ENCODE data around the gene PDCD1LG2.

Gene PDCD1LG2

GRCh38 chr9:5608298-5609225 is 98.2 kb downstream of the PDCD1LG2 start:
- DNase-seq (ENCODE audit: low read depth, low spot score), result no peak

GRCh38 chr9:5609226-5609596 is 98.9 kb downstream of the PDCD1LG2 start:
- DNase-seq (ENCODE audit: low read depth, low spot score), result no peak

GRCh38 chr9:5610491-5610890 is 100.2 kb downstream of the PDCD1LG2 start:
- no peak for DNase-seq (ENCODE audit: low read depth, low spot score)

DNA sequence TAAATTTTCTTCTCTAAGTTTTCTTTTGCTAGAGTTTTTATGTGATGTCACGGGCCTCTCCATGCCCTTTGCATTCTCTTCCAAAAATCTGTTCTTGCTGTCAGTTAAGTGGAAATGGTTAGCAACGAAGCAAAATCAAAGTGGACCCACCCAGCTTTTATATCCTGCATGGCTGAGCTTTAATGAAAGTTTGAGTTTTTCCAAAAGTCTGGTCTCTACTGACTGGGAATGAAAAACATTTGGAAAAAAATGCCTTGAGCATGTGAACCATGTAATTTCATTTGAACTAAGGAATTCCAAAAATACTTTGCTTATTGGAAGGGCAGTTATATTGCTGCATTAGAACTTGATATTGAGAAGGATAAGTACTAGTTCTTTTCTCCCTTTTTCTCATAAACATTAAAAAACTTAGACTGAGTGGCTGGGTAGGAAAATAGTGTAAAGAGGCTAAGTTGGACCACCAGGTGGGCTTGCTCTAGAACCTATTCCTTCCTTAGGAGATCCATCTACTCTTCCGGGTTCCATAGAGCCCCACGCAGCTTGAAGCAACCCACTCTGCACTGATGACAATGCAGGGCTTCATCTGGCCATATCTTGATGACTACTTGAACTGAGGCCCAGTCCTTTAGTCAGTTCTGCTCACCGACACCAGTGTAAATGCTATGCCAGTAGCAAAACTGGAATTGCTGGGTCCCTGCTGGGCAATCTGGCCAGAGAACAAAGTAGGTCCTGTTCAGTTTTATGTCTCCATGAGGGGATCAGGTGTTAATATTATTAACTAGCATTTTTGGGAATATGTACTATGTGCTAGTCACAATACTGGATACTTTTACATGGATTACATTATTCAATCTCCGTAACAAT is 101.2 kb downstream of the PDCD1LG2 start:
- DNase-seq (ENCODE audit: low read depth, low spot score), result peak; percentile 38

DNA sequence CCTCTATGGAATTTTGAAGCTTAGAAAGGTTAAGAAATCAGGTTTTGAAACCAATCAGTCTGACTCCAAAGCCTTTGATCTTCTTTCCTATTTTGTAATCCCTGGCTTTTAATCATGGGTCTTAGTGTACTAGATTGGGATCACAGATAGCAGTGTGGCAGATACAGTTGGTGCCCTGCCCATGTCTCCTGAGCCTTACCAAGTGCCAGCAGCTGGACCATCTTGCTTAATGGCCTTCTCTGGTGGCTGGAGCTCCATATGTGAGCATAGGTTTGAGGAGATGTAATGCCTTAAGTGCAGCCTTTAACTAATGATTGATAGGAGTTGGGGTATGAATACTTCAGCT is 101.8 kb downstream of the PDCD1LG2 start:
- no peak for DNase-seq (ENCODE audit: low read depth, low spot score)

- DNase-seq (ENCODE audit: low read depth, low spot score), result no peak
Observed at GRCh38 chr9:5614192-5614591, 103.9 kb downstream of the PDCD1LG2 start.

GRCh38 chr9:5614985-5615384 is 104.7 kb downstream of the PDCD1LG2 start:
- DNase-seq (ENCODE audit: low read depth, low spot score), result no peak

- no peak for DNase-seq (ENCODE audit: low read depth, low spot score)
Observed at GRCh38 chr9:5617749-5618148, 107.4 kb downstream of the PDCD1LG2 start.

DNA sequence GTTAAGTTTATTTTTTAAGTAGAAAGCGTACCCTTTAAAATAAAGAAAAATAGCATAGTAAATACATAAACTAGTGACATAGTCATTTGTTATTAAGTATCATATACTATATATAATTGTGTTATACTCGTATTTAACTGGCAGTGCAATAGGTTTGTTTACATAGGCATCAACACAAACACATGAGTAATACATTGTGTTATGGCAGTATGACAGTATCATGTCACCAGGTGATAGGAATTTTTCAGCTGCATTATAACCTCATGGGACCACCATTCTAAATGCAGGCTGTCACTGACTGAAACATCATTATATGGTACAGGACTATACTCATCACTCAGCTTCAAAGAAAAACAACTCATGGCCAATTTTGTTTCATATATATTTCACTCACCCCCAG is 110.2 kb downstream of the PDCD1LG2 start:
- DNase-seq (ENCODE audit: low read depth, low spot score), result no peak
